HEK293 (cell line): ENCODE data around the gene RNF214.

Source experiments
- CTCF ChIA-PET: fragments of 350-600 bp; formaldehyde crosslinking; extraction: SDS; loops from one replicate; lab custom pipeline; 2021; ENCODE audit warnings: antibody characterized with exemption; lab: Yijun Ruan, JAX
- POLR2A ChIA-PET: fragments of 300-600 bp; formaldehyde crosslinking; extraction: SDS; loops from one replicate; lab custom pipeline; 2020; ENCODE audit warnings: antibody characterized with exemption, inconsistent platforms; lab: Yijun Ruan, JAX
- H3K27ac ChIP-seq: fragments of 200-500 bp; sonication (Bioruptor generic); 2 replicates; pipeline ENCODE4 v1.5.1; 2014; ENCODE audit warnings: low read depth, low read length, control low read depth, inconsistent platforms; ENCODE audit errors: extremely low read depth
- H3K36me3 ChIP-seq, 2 experiments: fragments of 200-500 bp in 1 of 2; sonication (Bioruptor generic) in 1 of 2; 1 replicate in 1 of 2; 2 replicates in 1 of 2; pipeline ENCODE4 v1.5.1; 2014 to 2017; ENCODE audit warnings: inconsistent platforms in 2 of 2, low read length in 2 of 2; ENCODE audit not compliant: control insufficient read depth in 2 of 2, insufficient read depth in 1 of 2
- H3K4me1 ChIP-seq: fragments of 200-500 bp; sonication (Bioruptor generic); 2 replicates; pipeline ENCODE4 v1.5.1; 2014; ENCODE audit warnings: mild to moderate bottlenecking, low read length, inconsistent platforms; ENCODE audit not compliant: control insufficient read depth, insufficient read depth
- H3K4me3 ChIP-seq: 2 replicates; pipeline ENCODE4 v1.5.1; 2011; ENCODE audit warnings: low read depth, mild to moderate bottlenecking, control low read depth, low read length, moderate library complexity
- H3K9me3 ChIP-seq: fragments of 200-500 bp; sonication (Bioruptor generic); 2 replicates; pipeline ENCODE4 v1.5.1; 2014; ENCODE audit warnings: low read depth, low read length, inconsistent platforms; ENCODE audit not compliant: control insufficient read depth, insufficient read depth
- ATF2 ChIP-seq: fragments of 450-650 bp; formaldehyde crosslinking; IDR thresholded peaks from 2 replicates; pipeline ENCODE4 v1.5.1; 2016; ENCODE audit warnings: missing biosample characterization, missing genetic modification characterization, low read depth
- BCL11A ChIP-seq: fragments of 450-650 bp; formaldehyde crosslinking; IDR thresholded peaks from 2 replicates; pipeline ENCODE4 v1.5.1; 2016; ENCODE audit warnings: low read depth, missing biosample characterization, missing genetic modification characterization
- IKZF3 ChIP-seq: fragments of 450-650 bp; IDR thresholded peaks from 2 replicates; pipeline ENCODE4 v1.5.0; 2018; ENCODE audit warnings: missing biosample characterization, mild to moderate bottlenecking, missing genetic modification characterization, moderate library complexity
- SP3 ChIP-seq: fragments of 450-650 bp; formaldehyde crosslinking; IDR thresholded peaks from 2 replicates; pipeline ENCODE4 v1.5.1; 2016; ENCODE audit warnings: missing biosample characterization, missing genetic modification characterization
- ZNF140 ChIP-seq: fragments of 450-650 bp; formaldehyde crosslinking; IDR thresholded peaks from 2 replicates; pipeline ENCODE4 v1.5.1; 2016; ENCODE audit warnings: missing biosample characterization, missing genetic modification characterization
- ZNF169 ChIP-seq: fragments of 450-650 bp; formaldehyde crosslinking; IDR thresholded peaks from 2 replicates; pipeline ENCODE4 v1.5.1; 2016; ENCODE audit warnings: missing biosample characterization, missing genetic modification characterization
- ZNF174 ChIP-seq: fragments of 450-650 bp; formaldehyde crosslinking; IDR thresholded peaks from 2 replicates; pipeline ENCODE4 v1.5.0; 2017; ENCODE audit warnings: missing biosample characterization, mild to moderate bottlenecking, missing genetic modification characterization
- ZNF184 ChIP-seq: fragments of 450-650 bp; IDR thresholded peaks from 2 replicates; pipeline ENCODE4 v1.5.1; 2018; ENCODE audit warnings: missing biosample characterization, mild to moderate bottlenecking, missing genetic modification characterization
- ZNF211 ChIP-seq: fragments of 450-650 bp; formaldehyde crosslinking; IDR thresholded peaks from 2 replicates; pipeline ENCODE4 v1.5.1; 2016; ENCODE audit warnings: low read depth, missing biosample characterization, missing genetic modification characterization
- ZNF221 ChIP-seq: fragments of 450-650 bp; formaldehyde crosslinking; IDR thresholded peaks from 2 replicates; pipeline ENCODE4 v1.5.1; 2017; ENCODE audit warnings: missing biosample characterization, missing genetic modification characterization, borderline replicate concordance
- ZNF26 ChIP-seq: fragments of 450-650 bp; formaldehyde crosslinking; IDR thresholded peaks from 2 replicates; pipeline ENCODE4 v1.5.1; 2016; ENCODE audit warnings: missing biosample characterization, missing genetic modification characterization
- ZNF404 ChIP-seq: fragments of 450-650 bp; formaldehyde crosslinking; IDR thresholded peaks from 2 replicates; pipeline ENCODE4 v1.5.1; 2017; ENCODE audit warnings: missing biosample characterization, missing genetic modification characterization
- ZNF449 ChIP-seq: fragments of 450-650 bp; formaldehyde crosslinking; IDR thresholded peaks from 2 replicates; pipeline ENCODE4 v1.5.1; 2017; ENCODE audit warnings: missing biosample characterization, mild to moderate bottlenecking, missing genetic modification characterization, moderate library complexity
- ZNF501 ChIP-seq: fragments of 450-650 bp; formaldehyde crosslinking; IDR thresholded peaks from 2 replicates; pipeline ENCODE4 v1.5.1; 2016; ENCODE audit warnings: missing biosample characterization, missing genetic modification characterization
- ZNF521 ChIP-seq: fragments of 450-650 bp; formaldehyde crosslinking; IDR thresholded peaks from 2 replicates; pipeline ENCODE4 v1.5.1; 2017; ENCODE audit warnings: missing biosample characterization, mild to moderate bottlenecking, missing genetic modification characterization

The RNF214 gene

GRCh38 chr11:117335399-117335798 is 102.9 kb downstream of the RNF214 start:
- Histone ChIP-seq H3K4me1 (no peaks in the 10 kb centered on the region), H3K36me3 (peaks cover 0 to 28% of the 10 kb centered on the region in 2 experiments; a peak in 2 of 3 replicates), H3K9me3 (no peaks in the 10 kb centered on the region), H3K27ac (no peak overlapping the region), H3K4me3 (no peak overlapping the region)
- TF ChIP-seq ZNF26 (tag by site-specific recombination) (no peak), SP3 (no peak), ZNF404 (no peak), ZNF140 (tag by site-specific recombination) (no peak), IKZF3 (tag by site-specific recombination) (no peak), ZNF449 (no peak), ZNF221 (tag by site-specific recombination) (no peak), ZNF184 (tag by site-specific recombination) (no peak), ATF2 (tag by site-specific recombination) (no peak), BCL11A (tag by site-specific recombination) (no peak), ZNF211 (tag by site-specific recombination) (no peak), ZNF521 (no peak), ZNF174 (tag by site-specific recombination) (no peak), ZNF169 (tag by site-specific recombination) (no peak), ZNF501 (tag by site-specific recombination) (no peak)
- ChIA-PET POLR2A (interaction anchor here (0.6 to 0.7 kb wide), 3 partner anchors 46 to 470 kb away, joined by 3 to 4 read pairs (median 3); no protein-coding TSS in a partner anchor), CTCF (interaction anchor here (0.6 to 0.7 kb wide), 2 partner anchors 97 to 115 kb away, joined by 3 read pairs; no protein-coding TSS in a partner anchor)
